ENCODE results near the gene ATL3. TPM values are rescaled to one million over a fixed set of nuclear protein-coding genes. Genes with fewer than 3 reads are reported as not detected.
"Not testable (repeated sequence)": the region's sequence is repeated elsewhere in the genome, so short reads cannot be mapped to it uniquely, and the experiment has no call there.

The ATL3 gene
- total RNA-seq, 1 experiment from 2014 or later, result 32.3 TPM

DNA sequence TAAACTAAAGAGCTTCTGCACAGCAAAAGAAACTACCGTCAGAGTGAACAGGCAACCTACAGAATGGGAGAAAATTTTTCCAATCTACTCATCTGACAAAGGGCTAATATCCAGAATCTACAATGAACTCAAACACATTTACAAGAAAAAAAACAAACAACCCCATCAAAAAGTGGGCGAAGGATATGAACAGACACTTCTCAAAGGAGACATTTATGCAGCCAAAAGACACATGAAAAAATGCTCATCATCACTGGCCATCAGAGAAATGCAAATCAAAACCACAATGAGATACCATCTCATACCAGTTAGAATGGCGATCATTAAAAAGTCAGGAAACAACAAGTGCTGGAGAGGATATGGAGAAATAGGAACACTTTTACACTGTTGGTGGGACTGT lies 92.3 kb downstream of the ATL3 start:
- H4K20me1 ChIP-seq (ENCODE audit: insufficient read depth); DNase-seq (ENCODE audit: low read depth, low spot score); H2AFZ ChIP-seq (ENCODE audit: low read depth, low read length, poor library complexity, severe bottlenecking); H3K9ac ChIP-seq (ENCODE audit: low read length); H3K4me1 ChIP-seq (ENCODE audit: control insufficient read depth in 1 of 2, insufficient read depth in 2 of 2, low read length in 2 of 2); H3K36me3 ChIP-seq (ENCODE audit: control insufficient read depth in 1 of 2, insufficient read depth in 2 of 2, low read length in 2 of 2); H3K4me3 ChIP-seq (replicated peaks in 1 of 2; ENCODE audit: low read depth in 1 of 2, low read length in 2 of 2); CTCF ChIA-PET; ATAC-seq; H3K4me2 ChIP-seq (ENCODE audit: low read length); POLR2A ChIA-PET; intact Hi-C loops (cut with micrococcal nuclease); H3K9me3 ChIP-seq (ENCODE audit: control insufficient read depth in 1 of 2, insufficient read depth in 1 of 2, low read depth in 1 of 2, low read length in 2 of 2); H3K27ac ChIP-seq (ENCODE audit: low read depth, low read length); H3K9me2 ChIP-seq (ENCODE audit: insufficient read depth); BruUV-seq (replicated peaks); H3K79me2 ChIP-seq (ENCODE audit: insufficient read depth, low read length); H3K27me3 ChIP-seq (ENCODE audit: insufficient read depth, low read length); RAD21 ChIA-PET (ENCODE audit: low non-redundant PET in 1 of 2, low total read pairs in 2 of 2, uncharacterized antibody in 2 of 2, unreplicated experiment in 2 of 2): not testable (repeated sequence)

DNA sequence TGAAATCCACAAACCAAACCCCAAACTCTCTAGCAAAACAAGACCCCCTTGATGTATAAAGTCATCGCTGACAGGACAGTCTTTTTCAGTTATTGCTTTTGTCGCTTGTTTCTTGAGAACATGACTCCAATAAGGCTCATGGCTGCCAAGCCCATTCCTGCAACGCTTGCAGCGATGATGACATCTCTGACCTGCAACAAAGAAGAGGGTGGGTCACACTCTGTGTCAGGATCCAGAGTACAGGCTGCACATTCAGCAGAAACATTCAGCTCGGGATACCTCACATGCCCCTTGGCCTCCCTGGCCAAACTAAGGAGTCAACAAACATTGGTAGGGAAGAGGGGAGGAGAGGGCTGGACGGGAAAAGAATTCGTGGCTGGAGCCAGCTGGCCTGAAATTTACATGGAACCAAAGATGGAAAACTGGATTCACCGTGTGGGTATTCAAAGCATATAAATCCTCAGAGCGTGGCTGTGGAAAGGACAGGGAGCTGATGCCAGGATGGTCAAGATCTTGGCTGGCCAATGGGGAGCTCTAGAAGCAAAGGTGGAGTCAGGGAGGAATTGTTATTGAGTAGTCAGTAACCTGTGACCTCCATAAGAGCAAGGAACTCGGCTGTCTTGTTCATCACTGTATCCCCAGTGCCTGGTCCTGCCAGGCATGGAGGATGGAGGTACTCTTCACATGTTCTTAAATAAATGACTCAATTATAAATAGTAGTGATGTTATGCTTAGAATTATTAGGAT lies 96.1 kb downstream of the ATL3 start:
- no peak for ATAC-seq
- no peaks in the 10 kb centered on the region for H3K36me3 ChIP-seq (ENCODE audit: control insufficient read depth in 1 of 2, insufficient read depth in 2 of 2, low read length in 2 of 2)
- TF ChIP-seq ELF1 (IDR thresholded peaks at IDR 0.05; ENCODE audit: borderline replicate concordance, low read depth), result no peak
- TF ChIP-seq POLR2AphosphoS5 (IDR thresholded peaks at IDR 0.05; ENCODE audit: low read depth, low read length), result no peak
- no peak for TF ChIP-seq EGR1 (IDR thresholded peaks at IDR 0.05; ENCODE audit: low read depth)
- no peak for TF ChIP-seq ZNF274 (IDR thresholded peaks at IDR 0.05; ENCODE audit: low read depth, low read length)
- no peak for TF ChIP-seq YY1 (IDR thresholded peaks at IDR 0.05; ENCODE audit: extremely low read depth, insufficient replicate concordance, low read depth, low read length)
- no peak for TF ChIP-seq RAD21 (IDR thresholded peaks at IDR 0.05; ENCODE audit: low read depth)
- TF ChIP-seq EZH2phosphoT487 (IDR thresholded peaks at IDR 0.05; ENCODE audit: borderline replicate concordance), result no peak
- TF ChIP-seq CEBPB (IDR thresholded peaks at IDR 0.05; ENCODE audit: low read depth), result no peak
- TF ChIP-seq, protein P1, sequence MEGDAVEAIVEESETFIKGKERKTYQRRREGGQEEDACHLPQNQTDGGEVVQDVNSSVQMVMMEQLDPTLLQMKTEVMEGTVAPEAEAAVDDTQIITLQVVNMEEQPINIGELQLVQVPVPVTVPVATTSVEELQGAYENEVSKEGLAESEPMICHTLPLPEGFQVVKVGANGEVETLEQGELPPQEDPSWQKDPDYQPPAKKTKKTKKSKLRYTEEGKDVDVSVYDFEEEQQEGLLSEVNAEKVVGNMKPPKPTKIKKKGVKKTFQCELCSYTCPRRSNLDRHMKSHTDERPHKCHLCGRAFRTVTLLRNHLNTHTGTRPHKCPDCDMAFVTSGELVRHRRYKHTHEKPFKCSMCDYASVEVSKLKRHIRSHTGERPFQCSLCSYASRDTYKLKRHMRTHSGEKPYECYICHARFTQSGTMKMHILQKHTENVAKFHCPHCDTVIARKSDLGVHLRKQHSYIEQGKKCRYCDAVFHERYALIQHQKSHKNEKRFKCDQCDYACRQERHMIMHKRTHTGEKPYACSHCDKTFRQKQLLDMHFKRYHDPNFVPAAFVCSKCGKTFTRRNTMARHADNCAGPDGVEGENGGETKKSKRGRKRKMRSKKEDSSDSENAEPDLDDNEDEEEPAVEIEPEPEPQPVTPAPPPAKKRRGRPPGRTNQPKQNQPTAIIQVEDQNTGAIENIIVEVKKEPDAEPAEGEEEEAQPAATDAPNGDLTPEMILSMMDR (IDR thresholded peaks at IDR 0.05 in 2 of 3, conservative IDR thresholded peaks at IDR 0.05 in 1 of 3; ENCODE audit: borderline replicate concordance in 1 of 3, insufficient read depth in 1 of 3, low read depth in 2 of 3, low read length in 2 of 3), result no peak
- TF ChIP-seq TCF7L2 (IDR thresholded peaks at IDR 0.05; ENCODE audit: borderline replicate concordance, extremely low read depth, insufficient read depth, insufficient read length), result no peak
- no peak for TF ChIP-seq ZFX (IDR thresholded peaks at IDR 0.05)
- no peak for TF ChIP-seq POLR2A (IDR thresholded peaks at IDR 0.05; ENCODE audit: borderline replicate concordance, extremely low read depth, insufficient read depth, insufficient read length)
- TF ChIP-seq, protein P2, sequence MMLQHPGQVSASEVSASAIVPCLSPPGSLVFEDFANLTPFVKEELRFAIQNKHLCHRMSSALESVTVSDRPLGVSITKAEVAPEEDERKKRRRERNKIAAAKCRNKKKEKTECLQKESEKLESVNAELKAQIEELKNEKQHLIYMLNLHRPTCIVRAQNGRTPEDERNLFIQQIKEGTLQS (IDR thresholded peaks at IDR 0.05), result no peak
- H3K4me3 ChIP-seq (replicated peaks in 1 of 2; ENCODE audit: low read depth in 1 of 2, low read length in 2 of 2), result no peak overlapping the region
- H4K20me1 ChIP-seq (ENCODE audit: insufficient read depth), result no peaks in the 10 kb centered on the region
- H3K27ac ChIP-seq (ENCODE audit: low read depth, low read length), result no peak overlapping the region
- H3K4me1 ChIP-seq (ENCODE audit: control insufficient read depth in 1 of 2, insufficient read depth in 2 of 2, low read length in 2 of 2), result no peaks in the 10 kb centered on the region
- no peaks in the 10 kb centered on the region for H3K79me2 ChIP-seq (ENCODE audit: insufficient read depth, low read length)
- no peak for DNase-seq (ENCODE audit: low read depth, low spot score)
- H3K9ac ChIP-seq (ENCODE audit: low read length), result no peak overlapping the region
- intact Hi-C loops (cut with micrococcal nuclease), result no loop called here
- POLR2A ChIA-PET, result no interaction called here
- H3K27me3 ChIP-seq (ENCODE audit: insufficient read depth, low read length), result no peaks in the 10 kb centered on the region
- CTCF ChIA-PET, result no interaction called here
- no peak overlapping the region for H2AFZ ChIP-seq (ENCODE audit: low read depth, low read length, poor library complexity, severe bottlenecking)
- BruUV-seq (replicated peaks), result no TSS peak
- H3K9me2 ChIP-seq (ENCODE audit: insufficient read depth), result no peaks in the 10 kb centered on the region
- no peaks in the 10 kb centered on the region for H3K9me3 ChIP-seq (ENCODE audit: control insufficient read depth in 1 of 2, insufficient read depth in 1 of 2, low read depth in 1 of 2, low read length in 2 of 2)
- H3K4me2 ChIP-seq (ENCODE audit: low read length), result no peak overlapping the region
- RAD21 ChIA-PET (ENCODE audit: low non-redundant PET in 1 of 2, low total read pairs in 2 of 2, uncharacterized antibody in 2 of 2, unreplicated experiment in 2 of 2), result interaction anchor here in 1 of 2 experiments (0.5 kb wide), 1 partner anchor 181 kb away, joined by 3 read pairs; no protein-coding TSS in a partner anchor
